ENCODE results near the gene CASP7.

DNA sequence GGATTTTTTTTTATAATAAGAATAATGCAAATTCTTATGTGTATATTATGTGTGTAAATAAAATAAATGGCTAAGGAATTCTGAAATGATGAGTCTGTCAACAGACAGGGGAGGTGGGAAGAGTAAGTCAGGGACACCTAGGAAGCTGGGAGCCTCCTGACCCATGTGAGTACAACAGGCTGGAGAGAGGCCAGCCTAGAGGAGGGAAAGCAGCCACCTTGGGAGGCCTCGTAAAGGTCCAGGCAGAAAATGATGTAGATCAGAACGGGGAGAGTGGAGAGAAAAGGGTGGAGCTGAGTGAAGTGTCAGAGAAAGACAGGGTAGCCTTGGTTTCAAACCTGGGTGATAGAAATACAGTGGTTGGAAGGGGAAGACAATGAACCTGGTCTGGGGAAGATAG, 22.8 kb upstream of the CASP7 start:
- no peak for TF ChIP-seq POLR2A (IDR thresholded peaks at IDR 0.05)
- TF ChIP-seq, protein P1, sequence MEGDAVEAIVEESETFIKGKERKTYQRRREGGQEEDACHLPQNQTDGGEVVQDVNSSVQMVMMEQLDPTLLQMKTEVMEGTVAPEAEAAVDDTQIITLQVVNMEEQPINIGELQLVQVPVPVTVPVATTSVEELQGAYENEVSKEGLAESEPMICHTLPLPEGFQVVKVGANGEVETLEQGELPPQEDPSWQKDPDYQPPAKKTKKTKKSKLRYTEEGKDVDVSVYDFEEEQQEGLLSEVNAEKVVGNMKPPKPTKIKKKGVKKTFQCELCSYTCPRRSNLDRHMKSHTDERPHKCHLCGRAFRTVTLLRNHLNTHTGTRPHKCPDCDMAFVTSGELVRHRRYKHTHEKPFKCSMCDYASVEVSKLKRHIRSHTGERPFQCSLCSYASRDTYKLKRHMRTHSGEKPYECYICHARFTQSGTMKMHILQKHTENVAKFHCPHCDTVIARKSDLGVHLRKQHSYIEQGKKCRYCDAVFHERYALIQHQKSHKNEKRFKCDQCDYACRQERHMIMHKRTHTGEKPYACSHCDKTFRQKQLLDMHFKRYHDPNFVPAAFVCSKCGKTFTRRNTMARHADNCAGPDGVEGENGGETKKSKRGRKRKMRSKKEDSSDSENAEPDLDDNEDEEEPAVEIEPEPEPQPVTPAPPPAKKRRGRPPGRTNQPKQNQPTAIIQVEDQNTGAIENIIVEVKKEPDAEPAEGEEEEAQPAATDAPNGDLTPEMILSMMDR (IDR thresholded peaks at IDR 0.05): no peak
